ENCODE results near the gene DDX27. TPM values are rescaled to one million over a fixed set of nuclear protein-coding genes. Genes with fewer than 3 reads are reported as not detected.

DDX27 gene
- total and polyA plus RNA-seq, 9 of the 15 experiments (the other 6 are each of a cell fraction or from before 2014, with no cell fraction given), result 17.9 to 79.3 (median 57.0) TPM

DNA sequence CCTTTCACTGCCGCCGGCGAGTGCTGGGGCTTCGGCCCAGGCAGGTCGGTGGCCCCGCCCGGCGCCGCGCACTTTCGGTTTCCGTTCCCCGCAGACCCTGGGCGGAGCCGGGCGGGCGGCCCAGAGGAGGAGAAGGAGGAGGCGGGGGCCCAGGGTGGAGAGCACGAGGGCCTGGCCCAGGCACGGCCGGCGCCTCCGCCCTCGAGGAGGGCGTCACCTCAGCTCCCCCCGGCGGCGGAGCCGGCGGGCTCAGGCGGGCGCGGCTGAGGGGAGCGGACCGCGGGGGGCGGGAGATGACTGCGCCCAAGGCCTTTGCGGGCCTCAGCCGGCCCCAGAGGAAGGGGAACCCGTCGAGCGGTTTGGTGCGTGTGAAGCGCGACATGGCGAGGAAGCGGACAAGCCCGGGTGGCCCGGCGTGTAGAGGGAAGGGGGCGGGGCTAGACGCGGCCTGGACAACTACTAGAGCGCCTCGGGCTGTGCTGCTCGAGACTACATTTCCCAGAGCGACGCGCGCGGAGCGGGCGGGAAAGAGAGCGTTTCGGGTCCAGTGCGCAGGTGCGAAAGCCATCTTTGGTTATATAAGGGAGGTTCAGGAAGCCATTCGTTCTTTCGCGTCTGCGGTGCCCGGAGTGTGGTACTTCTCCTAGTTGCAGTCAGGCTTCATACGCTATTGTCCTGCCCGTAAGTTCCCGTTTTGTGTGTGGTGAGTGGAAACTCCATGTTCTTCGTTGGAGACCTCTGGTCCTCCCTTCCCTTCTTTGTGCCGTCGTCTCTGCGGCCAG is 59.0 kb downstream of the DDX27 start, which contains the start of gene ZNFX1 (continued):
- TF ChIP-seq CEBPZ (IDR thresholded peaks at IDR 0.05; ENCODE audit: borderline replicate concordance, low read depth, low read length) (no peak), PHB2 (IDR thresholded peaks at IDR 0.05; ENCODE audit: low read depth) (no peak), KAT7 (CRISPR knock-in tag; IDR thresholded peaks at IDR 0.05; ENCODE audit: borderline replicate concordance) (peak; percentile 95), CBFB (CRISPR knock-in tag; IDR thresholded peaks at IDR 0.05) (peak; percentile 73; the same call in 1 of the 2 replicates), PHF8 (IDR thresholded peaks at IDR 0.05; ENCODE audit: borderline replicate concordance, low read length) (peak; percentile 93), ELF1 (tag; IDR thresholded peaks at IDR 0.05) (peak; percentile 68; the same call in 1 of the 2 replicates), CBX2 (IDR thresholded peaks at IDR 0.05; ENCODE audit: insufficient read depth, low read length, poor library complexity, severe bottlenecking) (no peak), DMBX1 (CRISPR knock-in tag; IDR thresholded peaks at IDR 0.05; ENCODE audit: borderline replicate concordance) (peak; percentile 57; the same call in 1 of the 2 replicates), MEIS2 (IDR thresholded peaks at IDR 0.05; ENCODE audit: partially characterized antibody) (peak; percentile 57), SUPT5H (IDR thresholded peaks at IDR 0.05) (peak; percentile 100), HDAC8 (tag; IDR thresholded peaks at IDR 0.05) (peak; percentile 74; the same call in 1 of the 2 replicates), TBL1XR1 (IDR thresholded peaks at IDR 0.05; ENCODE audit: low read length in 2 of 2) (peak; percentile 57 to 70; a peak in 3 of 4 replicates), NCOR1 (IDR thresholded peaks at IDR 0.05) (peak; percentile 55), ARHGAP35 (IDR thresholded peaks at IDR 0.05; ENCODE audit: partially characterized antibody) (no peak), NUFIP1 (IDR thresholded peaks at IDR 0.05; ENCODE audit: partially characterized antibody) (no peak), EGR1 (conservative IDR thresholded peaks at IDR 0.05) (peak; percentile 44), NBN (IDR thresholded peaks at IDR 0.05; ENCODE audit: low read depth) (0 out of 2 replicates have a peak, but pooled peaks have one; percentile 67), TGIF2 (CRISPR knock-in tag; IDR thresholded peaks at IDR 0.05) (0 out of 2 replicates have a peak, but pooled peaks have one; percentile 45), ZNF282 (CRISPR knock-in tag; IDR thresholded peaks at IDR 0.05) (0 out of 2 replicates have a peak, but pooled peaks have one; percentile 66), ZNF444 (CRISPR knock-in tag; IDR thresholded peaks at IDR 0.05) (no peak), PCBP1 (IDR thresholded peaks at IDR 0.05; ENCODE audit: low read depth, low read length, poor library complexity, severe bottlenecking) (peak; percentile 75), CCAR2 (IDR thresholded peaks at IDR 0.05; ENCODE audit: low read depth, low read length) (no peak), GTF2A2 (tag; IDR thresholded peaks at IDR 0.05) (peak; percentile 90)
- TF ChIP-seq, protein P1, sequence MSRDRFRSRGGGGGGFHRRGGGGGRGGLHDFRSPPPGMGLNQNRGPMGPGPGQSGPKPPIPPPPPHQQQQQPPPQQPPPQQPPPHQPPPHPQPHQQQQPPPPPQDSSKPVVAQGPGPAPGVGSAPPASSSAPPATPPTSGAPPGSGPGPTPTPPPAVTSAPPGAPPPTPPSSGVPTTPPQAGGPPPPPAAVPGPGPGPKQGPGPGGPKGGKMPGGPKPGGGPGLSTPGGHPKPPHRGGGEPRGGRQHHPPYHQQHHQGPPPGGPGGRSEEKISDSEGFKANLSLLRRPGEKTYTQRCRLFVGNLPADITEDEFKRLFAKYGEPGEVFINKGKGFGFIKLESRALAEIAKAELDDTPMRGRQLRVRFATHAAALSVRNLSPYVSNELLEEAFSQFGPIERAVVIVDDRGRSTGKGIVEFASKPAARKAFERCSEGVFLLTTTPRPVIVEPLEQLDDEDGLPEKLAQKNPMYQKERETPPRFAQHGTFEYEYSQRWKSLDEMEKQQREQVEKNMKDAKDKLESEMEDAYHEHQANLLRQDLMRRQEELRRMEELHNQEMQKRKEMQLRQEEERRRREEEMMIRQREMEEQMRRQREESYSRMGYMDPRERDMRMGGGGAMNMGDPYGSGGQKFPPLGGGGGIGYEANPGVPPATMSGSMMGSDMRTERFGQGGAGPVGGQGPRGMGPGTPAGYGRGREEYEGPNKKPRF (IDR thresholded peaks at IDR 0.05; ENCODE audit: low read depth, low read length), result no peak
